Measurements from ENCODE around the gene CELA2B.
"Not testable (repeated sequence)": the region's sequence is repeated elsewhere in the genome, so short reads cannot be mapped to it uniquely, and the experiment has no call there.

DNA sequence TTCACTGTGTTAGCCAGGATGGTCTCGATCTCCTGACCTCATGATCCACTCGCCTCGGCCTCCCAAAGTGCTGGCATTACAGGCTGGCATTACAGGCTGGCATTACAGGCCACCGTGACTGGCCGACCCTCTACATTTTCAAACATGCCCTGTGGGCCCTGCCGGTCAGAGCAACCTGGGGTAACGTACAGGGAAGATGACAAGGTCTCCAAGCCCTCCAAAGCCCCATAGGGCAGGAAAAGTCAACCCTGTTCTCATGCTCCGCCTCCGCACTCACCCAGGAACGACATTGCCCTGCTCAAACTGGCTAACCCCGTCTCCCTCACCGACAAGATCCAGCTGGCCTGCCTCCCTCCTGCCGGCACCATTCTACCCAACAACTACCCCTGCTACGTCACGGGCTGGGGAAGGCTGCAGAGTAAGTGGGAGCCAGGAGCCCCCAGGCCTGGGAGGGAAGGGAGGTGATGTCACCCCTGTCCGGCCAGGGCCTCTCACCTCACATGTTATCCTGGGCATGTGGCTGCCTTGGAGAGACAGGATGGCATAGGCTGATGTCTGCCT lies 7.2 kb downstream of the CELA2B start:
- not testable (repeated sequence) for TF ChIP-seq POLR2A (IDR thresholded peaks at IDR 0.05; ENCODE audit: low read depth)
- TF ChIP-seq, protein P1, sequence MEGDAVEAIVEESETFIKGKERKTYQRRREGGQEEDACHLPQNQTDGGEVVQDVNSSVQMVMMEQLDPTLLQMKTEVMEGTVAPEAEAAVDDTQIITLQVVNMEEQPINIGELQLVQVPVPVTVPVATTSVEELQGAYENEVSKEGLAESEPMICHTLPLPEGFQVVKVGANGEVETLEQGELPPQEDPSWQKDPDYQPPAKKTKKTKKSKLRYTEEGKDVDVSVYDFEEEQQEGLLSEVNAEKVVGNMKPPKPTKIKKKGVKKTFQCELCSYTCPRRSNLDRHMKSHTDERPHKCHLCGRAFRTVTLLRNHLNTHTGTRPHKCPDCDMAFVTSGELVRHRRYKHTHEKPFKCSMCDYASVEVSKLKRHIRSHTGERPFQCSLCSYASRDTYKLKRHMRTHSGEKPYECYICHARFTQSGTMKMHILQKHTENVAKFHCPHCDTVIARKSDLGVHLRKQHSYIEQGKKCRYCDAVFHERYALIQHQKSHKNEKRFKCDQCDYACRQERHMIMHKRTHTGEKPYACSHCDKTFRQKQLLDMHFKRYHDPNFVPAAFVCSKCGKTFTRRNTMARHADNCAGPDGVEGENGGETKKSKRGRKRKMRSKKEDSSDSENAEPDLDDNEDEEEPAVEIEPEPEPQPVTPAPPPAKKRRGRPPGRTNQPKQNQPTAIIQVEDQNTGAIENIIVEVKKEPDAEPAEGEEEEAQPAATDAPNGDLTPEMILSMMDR (IDR thresholded peaks at IDR 0.05), result not testable (repeated sequence)

All from esophagus muscularis mucosa (tissue), 3 donors.